NCI-H187 (cell line): ENCODE data around the gene FAM163B.

Experiments used
- DNase-seq, 2 experiments: peaks; one replicate each; lab custom pipeline; 2025; lab: John Stamatoyannopoulos, UW

FAM163B gene

GRCh38 chr9:133609311-133610098 is at the start of gene FAM163B:
Gene FAM163B (minus strand): TSS chr9:133609389. CDS start chr9:133580223, 29,166 bp downstream.
- DNase-seq: no peak

- no peak for DNase-seq
Observed at GRCh38 chr9:133657120-133657661, 48.0 kb upstream of the FAM163B start.

DNA sequence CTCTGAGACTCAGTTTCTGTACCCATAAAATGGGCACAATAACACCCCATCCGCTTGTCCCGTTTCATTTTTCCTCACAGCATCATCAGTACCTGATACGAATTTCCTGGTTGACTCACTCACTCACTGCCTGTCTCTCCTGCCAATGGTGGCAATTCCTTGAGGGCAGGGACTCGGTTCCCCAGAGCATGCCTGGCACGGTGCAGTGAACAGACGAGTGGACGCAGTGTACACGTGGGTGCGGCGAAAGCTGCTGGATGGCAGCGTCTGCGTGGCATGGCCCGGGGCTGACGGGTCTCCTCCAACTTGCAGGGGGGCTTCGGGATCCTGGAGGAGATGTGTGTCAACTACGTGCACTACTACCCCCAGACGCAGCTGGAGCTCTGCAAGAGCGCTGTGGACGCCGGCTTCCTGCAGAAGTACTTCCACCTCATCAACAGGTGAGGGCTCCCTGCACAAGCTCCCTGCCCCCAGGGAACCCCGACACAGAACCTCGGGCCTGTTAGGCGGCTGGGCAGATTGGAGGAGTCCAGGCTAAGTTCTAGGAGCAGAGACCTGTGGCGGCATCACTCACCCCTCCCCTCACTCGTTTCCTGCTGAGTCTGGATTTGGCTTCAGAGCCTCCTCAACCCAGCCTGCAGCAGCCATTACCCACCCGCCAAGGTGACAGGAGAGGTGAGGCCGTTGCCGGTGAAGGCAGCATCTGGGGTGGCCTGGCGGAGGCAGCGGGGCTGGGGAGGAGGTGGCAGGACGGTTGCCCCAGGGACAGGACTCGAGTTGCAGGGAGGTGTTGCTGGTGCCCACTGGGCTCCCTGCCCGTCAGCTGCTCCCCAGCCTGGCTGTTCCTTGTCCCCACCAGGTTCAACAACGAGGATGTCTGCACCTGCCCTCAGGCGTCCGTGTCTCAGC is 47.3 kb upstream of the FAM163B start:
- no peak for DNase-seq

- no peak for DNase-seq
Observed at GRCh38 chr9:133655701-133656100, 46.5 kb upstream of the FAM163B start.

GRCh38 chr9:133654736-133655657 is 45.8 kb upstream of the FAM163B start:
- no peak for DNase-seq

DNA sequence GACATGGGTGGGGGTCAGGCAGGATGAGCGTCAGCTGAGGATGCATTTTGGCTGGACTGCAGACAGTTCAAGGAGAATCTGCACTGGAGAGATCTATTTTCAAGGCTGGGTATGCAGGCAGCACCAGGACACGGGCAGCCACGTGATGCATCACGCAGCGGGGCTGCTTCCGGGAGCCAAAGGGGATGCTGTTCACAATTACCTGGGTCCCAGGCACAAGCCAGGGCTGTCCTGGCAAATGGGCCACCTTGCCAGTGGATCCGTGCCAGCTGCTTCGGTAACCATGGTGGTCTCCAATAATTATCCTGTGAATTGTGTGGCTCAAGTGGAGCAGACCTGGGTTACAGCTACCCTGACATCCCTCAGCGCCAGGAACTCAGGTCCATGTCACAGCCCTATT is 44.4 kb upstream of the FAM163B start:
- DNase-seq: no peak

- DNase-seq: no peak
Observed at GRCh38 chr9:133650026-133650425, 40.8 kb upstream of the FAM163B start.

GRCh38 chr9:133649194-133649593 is 40.0 kb upstream of the FAM163B start:
- no peak for DNase-seq

DNA sequence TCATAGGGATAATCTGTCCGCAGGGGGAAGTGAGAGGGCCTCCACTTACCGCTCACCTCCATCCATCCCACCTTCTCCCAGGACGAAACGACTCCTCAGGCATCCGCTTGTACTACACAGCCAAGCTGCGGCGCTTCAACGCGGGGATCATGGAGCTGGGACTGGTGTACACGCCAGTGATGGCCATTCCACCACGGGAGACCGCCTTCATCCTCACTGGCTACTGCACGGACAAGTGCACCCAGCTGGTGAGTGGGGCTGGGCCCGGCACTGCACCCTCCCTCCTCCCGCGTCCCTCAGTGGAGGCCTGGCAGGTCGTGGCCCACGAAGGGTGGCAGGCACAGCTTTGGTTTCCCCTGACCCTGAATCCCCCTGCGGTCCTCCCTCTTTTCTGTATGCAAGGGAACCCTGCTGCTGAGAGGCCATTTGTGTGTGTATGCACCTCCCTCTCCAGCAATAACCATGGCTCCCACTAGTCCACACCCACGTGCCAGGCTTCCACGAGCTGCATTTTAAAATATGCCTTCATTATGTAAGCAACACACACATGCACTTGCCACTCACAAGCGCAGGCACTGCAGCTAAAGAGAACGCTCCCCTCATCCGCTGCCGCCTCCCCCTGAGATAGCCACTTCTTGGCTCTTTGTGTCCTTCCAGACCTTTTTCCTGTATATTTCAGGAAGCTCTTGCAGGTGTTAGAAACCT is 38.7 kb upstream of the FAM163B start:
- no peak for DNase-seq

DNA sequence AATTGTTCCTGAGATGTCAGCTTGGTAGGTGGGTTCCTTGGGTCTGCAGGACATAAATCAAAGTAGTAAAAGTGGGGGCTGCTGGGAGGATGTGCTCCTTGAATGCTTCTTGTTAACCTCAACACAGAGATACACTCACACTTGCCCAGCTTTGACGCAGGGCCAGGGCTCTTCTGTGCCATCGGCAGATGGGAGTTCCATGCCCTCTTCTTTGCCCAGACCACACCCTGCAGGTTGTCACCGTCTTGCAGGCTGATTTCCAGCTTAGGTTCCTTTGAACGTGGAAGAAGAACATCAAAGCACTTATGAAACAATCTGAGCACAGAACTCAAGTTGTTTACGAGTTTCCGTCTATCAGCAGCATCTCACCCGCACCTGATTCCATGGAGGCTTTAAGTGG is 38.0 kb upstream of the FAM163B start:
- peak in 1 of 2 experiments; percentile 7 for DNase-seq

DNA sequence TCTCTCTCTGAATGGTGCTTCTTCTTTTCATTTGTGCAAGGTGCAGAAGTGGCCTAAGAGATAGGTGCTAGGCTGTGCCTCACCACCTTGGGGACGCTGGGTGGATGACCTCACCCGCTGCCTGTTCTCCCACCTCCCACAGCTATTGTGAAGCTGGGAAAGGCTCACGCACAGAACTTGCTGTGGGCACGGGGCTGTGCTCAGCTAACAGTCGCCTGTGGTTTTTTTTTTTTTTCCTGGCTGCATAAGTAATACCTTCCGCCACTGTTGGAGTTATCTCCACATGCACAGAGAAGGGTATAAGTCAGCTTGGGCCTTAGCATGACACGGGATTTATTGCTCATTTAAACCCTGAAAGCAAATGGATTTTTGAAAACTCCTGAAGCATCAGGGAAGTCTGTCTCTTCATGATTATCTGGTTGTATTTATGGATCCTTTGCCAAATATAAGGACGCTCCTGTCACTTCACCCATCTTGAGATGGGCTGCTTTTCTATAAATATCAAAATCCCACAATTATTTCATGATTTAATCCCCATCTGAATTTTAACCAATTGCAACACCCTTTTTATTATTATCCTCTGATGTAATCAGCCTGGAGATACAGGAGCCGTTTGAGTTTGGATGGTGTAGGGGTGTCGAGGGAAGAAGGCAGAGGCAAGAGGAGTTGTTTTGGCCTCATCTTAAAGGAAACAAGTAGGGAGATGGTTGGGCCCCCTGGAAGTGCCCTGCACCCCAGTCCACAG is 36.0 kb upstream of the FAM163B start:
- no peak for DNase-seq

- no peak for DNase-seq
Observed at GRCh38 chr9:133643978-133644760, 35.0 kb upstream of the FAM163B start.

DNA sequence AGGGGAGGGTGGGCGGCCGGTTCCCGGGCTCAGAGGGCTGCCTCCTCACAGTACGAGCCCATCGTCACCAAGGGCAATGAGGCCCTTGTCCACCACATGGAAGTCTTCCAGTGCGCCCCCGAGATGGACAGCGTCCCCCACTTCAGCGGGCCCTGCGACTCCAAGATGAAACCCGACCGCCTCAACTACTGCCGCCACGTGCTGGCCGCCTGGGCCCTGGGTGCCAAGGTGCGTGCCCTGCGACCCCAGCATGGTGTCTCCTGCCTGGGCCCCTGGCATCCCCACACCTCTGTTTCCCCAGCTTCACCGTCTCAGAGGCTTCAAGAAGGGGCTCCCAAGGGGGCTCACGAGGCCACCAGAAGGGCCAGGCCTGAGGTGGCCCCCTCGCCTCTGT is 34.2 kb upstream of the FAM163B start:
- DNase-seq: no peak

- no peak for DNase-seq
Observed at GRCh38 chr9:133642708-133643361, 33.6 kb upstream of the FAM163B start.

- DNase-seq: no peak
Observed at GRCh38 chr9:133641861-133642595, 32.8 kb upstream of the FAM163B start.

GRCh38 chr9:133641396-133641655 is 32.1 kb upstream of the FAM163B start:
- DNase-seq: no peak

DNA sequence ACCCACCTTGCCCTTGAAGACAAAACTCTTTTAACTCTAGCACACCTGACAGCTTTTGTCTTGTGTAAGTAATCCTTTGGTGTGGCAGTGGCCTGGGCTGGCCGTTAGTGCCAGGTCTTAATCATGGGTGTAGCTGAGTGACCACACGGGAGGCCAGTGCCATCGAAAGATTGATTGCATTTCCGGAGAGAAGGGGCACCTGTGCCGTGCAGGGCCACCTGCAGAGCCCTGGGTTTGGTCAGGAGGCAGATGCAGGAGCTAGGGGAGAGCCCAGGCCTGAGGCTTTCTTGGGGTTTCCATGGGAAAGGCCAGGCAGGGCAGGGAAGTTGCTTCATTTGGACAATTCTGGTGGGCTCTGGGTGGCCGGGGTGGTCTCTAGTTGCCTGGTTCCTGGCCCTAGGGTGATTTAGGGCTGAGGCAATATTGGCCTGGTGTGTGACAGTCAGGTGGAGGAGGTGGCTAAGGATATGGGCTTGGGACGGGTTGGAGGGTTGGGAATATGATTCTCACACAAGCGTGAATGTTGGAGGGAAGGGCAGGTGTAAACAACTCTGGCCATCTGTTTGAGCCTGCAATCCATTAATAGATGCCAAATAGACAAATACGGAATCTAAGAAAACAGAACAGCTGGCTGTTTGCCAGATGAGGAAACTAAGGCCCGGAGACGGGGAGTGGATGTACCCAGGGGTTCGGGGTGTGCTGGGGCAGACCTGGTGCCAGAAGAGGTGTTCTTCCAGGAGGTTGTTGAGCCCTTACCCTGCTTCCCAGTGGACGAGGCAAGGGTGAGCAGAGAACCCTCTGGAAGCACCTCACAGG is 31.6 kb upstream of the FAM163B start:
- DNase-seq: no peak

DNA sequence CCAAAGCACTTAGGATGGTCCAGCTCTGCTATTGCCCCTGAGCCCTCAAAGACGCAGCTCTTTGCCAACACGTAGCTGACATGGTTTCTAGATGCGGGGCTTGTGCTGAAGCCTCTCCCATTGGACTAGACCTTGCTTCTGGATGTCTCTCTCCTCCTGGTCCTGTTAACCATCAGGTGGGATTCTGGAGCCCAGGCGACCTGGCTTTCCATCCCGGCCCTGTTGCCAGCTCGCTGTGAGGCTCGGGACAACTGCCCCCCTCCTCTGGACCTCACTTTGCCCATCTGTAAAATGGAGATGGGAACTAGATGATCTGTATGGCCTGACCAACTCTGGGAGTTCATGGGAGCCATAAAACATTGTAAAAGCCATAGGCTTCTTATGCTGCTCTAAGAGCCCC is 31.0 kb upstream of the FAM163B start:
- DNase-seq: no peak
